HCT116 (cell line): ENCODE results near the gene LMX1A. TPM values are rescaled to one million over a fixed set of nuclear protein-coding genes. Genes with fewer than 3 reads are reported as not detected.

ENCODE experiments used
- ATAC-seq: fragments of 200-7000 bp; cut with Tn5 transposase; 2 replicates; pipeline ENCODE4 v1.9.1; 2020; ENCODE audit warnings: mild to moderate bottlenecking, moderate library complexity
- BruUV-seq: library from RNA; stranded (reverse); fragments of 400-500 nt; replicated peaks from 2 replicates; lab custom pipeline; 2021; lab: Mats Ljungman, UMichigan
- CTCF ChIA-PET: fragments of 300-600 bp; sonication (Branson Sonifier 250); formaldehyde crosslinking; loops from one replicate; lab custom pipeline; 2021; ENCODE audit warnings: antibody characterized with exemption; lab: Charles Lee
- POLR2A ChIA-PET: fragments of 300-600, 350-600 bp; sonication (Branson Sonifier 250); formaldehyde crosslinking; loops from one replicate; lab custom pipeline; 2021; ENCODE audit warnings: antibody characterized with exemption; lab: Charles Lee
- RAD21 ChIA-PET, 2 experiments: fragments of 300-600 bp; sonication (Branson Sonifier 250); formaldehyde crosslinking; loops; one replicate each; lab custom pipeline; 2023; ENCODE audit warnings: low total read pairs in 2 of 2; ENCODE audit not compliant: uncharacterized antibody in 2 of 2, unreplicated experiment in 2 of 2, low non-redundant PET in 1 of 2; lab: Charles Lee
- DNase-seq: peaks from one replicate; pipeline ENCODE4 v3.0.0-alpha.2; 2010; ENCODE audit warnings: low read depth, low spot score
- H2AFZ ChIP-seq: fragments of 200-600 bp; shearing (Covaris generic), sonication (generic); 2 replicates; pipeline ENCODE4 v1.6.1; 2017; ENCODE audit warnings: low read depth, mixed run types, mixed read lengths, antibody characterized with exemption, low read length; ENCODE audit not compliant: poor library complexity, severe bottlenecking
- H3K27ac ChIP-seq: 2 replicates; pipeline ENCODE4 v1.5.1; 2012; ENCODE audit warnings: low read depth, low read length
- H3K27me3 ChIP-seq: fragments of 200-600 bp; sonication (generic); 2 replicates; pipeline ENCODE4 v1.6.1; 2016; ENCODE audit warnings: mixed run types, low read length, mixed read lengths; ENCODE audit not compliant: insufficient read depth
- H3K36me3 ChIP-seq, 2 experiments: fragments of 200-500 bp in 1 of 2; fragments of 200-600 bp in 1 of 2; sonication (Bioruptor generic) in 1 of 2; sonication (generic) in 1 of 2; 2 replicates each; pipeline versions ENCODE4 v1.5.1 to v1.6.1; 2014 to 2016; ENCODE audit warnings: low read length in 2 of 2, inconsistent platforms in 1 of 2, mixed read lengths in 1 of 2, mixed run types in 1 of 2; ENCODE audit not compliant: insufficient read depth in 2 of 2, control insufficient read depth in 1 of 2
- H3K4me1 ChIP-seq, 2 experiments: fragments of 200-600 bp in 1 of 2; sonication (generic) in 1 of 2; 2 replicates each; pipeline versions ENCODE4 v1.5.1 to v1.6.1; 2012 to 2017; ENCODE audit warnings: low read length in 2 of 2, inconsistent platforms in 1 of 2, mild to moderate bottlenecking in 1 of 2, mixed read lengths in 1 of 2, mixed run types in 1 of 2, moderate library complexity in 1 of 2; ENCODE audit not compliant: insufficient read depth in 2 of 2, control insufficient read depth in 1 of 2
- H3K4me2 ChIP-seq: fragments of 200-600 bp; sonication (generic); 2 replicates; pipeline ENCODE4 v1.6.1; 2017; ENCODE audit warnings: mixed run types, low read length, mixed read lengths
- H3K4me3 ChIP-seq, 2 experiments: fragments of 200-600 bp in 1 of 2; sonication (generic) in 1 of 2; replicated peaks in 1 of 2; 2 replicates each; pipeline ENCODE4 v1.5.1; 2011 to 2016; ENCODE audit warnings: low read length in 2 of 2, control low read depth in 1 of 2, low read depth in 1 of 2, mild to moderate bottlenecking in 1 of 2, mixed read lengths in 1 of 2, mixed run types in 1 of 2
- H3K79me2 ChIP-seq: fragments of 200-600 bp; sonication (generic); 2 replicates; pipeline ENCODE4 v1.6.1; 2017; ENCODE audit warnings: mild to moderate bottlenecking, mixed run types, low read length, moderate library complexity, mixed read lengths; ENCODE audit not compliant: insufficient read depth
- H3K9ac ChIP-seq: fragments of 200-600 bp; sonication (generic); 2 replicates; pipeline ENCODE4 v1.6.1; 2016; ENCODE audit warnings: low read length, mixed read lengths
- H3K9me2 ChIP-seq: fragments of 200-600 bp; sonication (generic), shearing (Covaris generic); 2 replicates; pipeline ENCODE4 v1.6.1; 2017; ENCODE audit warnings: mixed run types, mild to moderate bottlenecking, moderate library complexity; ENCODE audit not compliant: insufficient read depth
- H3K9me3 ChIP-seq, 2 experiments: fragments of 200-500 bp in 1 of 2; fragments of 200-600 bp in 1 of 2; sonication (Bioruptor generic) in 1 of 2; sonication (generic) in 1 of 2; 2 replicates each; pipeline ENCODE4 v1.6.1; 2014 to 2017; ENCODE audit warnings: low read length in 2 of 2, mixed read lengths in 2 of 2, inconsistent platforms in 1 of 2, low read depth in 1 of 2, mild to moderate bottlenecking in 1 of 2, mixed run types in 1 of 2, moderate library complexity in 1 of 2; ENCODE audit not compliant: control insufficient read depth in 1 of 2, insufficient read depth in 1 of 2
- H4K20me1 ChIP-seq: fragments of 200-600 bp; sonication (generic), shearing (Covaris generic); 2 replicates; pipeline ENCODE4 v1.6.1; 2017; ENCODE audit warnings: mixed run types, mild to moderate bottlenecking, moderate library complexity; ENCODE audit not compliant: insufficient read depth
- CBX3 ChIP-seq: IDR thresholded peaks from 2 replicates; pipeline ENCODE4 v1.6.1; 2012; ENCODE audit warnings: low read depth
- ELF1 ChIP-seq: IDR thresholded peaks from 2 replicates; pipeline ENCODE4 v1.6.1; 2012; ENCODE audit warnings: low read depth, borderline replicate concordance
- EZH2 ChIP-seq: fragments of 200-600 bp; sonication (generic); IDR thresholded peaks from 2 replicates; pipeline ENCODE4 v1.6.1; 2017; ENCODE audit warnings: antibody characterized with exemption, mixed run types
- MAX ChIP-seq: IDR thresholded peaks from 2 replicates; pipeline ENCODE4 v1.6.1; 2012
- POLR2A ChIP-seq: IDR thresholded peaks from 2 replicates; pipeline ENCODE4 v1.7.0; 2011; ENCODE audit warnings: borderline replicate concordance; ENCODE audit not compliant: insufficient read depth, insufficient read length; ENCODE audit errors: extremely low read depth
- REST ChIP-seq: IDR thresholded peaks from 2 replicates; pipeline ENCODE4 v1.6.1; 2012; ENCODE audit warnings: low read depth
- SRF ChIP-seq: IDR thresholded peaks from 2 replicates; pipeline ENCODE4 v1.6.1; 2012; ENCODE audit warnings: low read depth
- YY1 ChIP-seq: IDR thresholded peaks from 2 replicates; pipeline ENCODE4 v1.6.1; 2011; ENCODE audit warnings: low read length, low read depth, moderate library complexity, mild to moderate bottlenecking; ENCODE audit not compliant: insufficient replicate concordance; ENCODE audit errors: extremely low read depth
- ZFX ChIP-seq: fragments of 450-650 bp; IDR thresholded peaks from 2 replicates; pipeline ENCODE4 v1.6.1; 2017
- ZNF274 ChIP-seq: fragments of 200-500 bp; sonication (Bioruptor generic); IDR thresholded peaks from 2 replicates; pipeline ENCODE4 v1.6.1; 2014; ENCODE audit warnings: mild to moderate bottlenecking, low read depth, low read length, inconsistent platforms
- intact Hi-C: fragments of 100-400 bp; cut with micrococcal nuclease; formaldehyde crosslinking; loops from 2 replicates; pipeline ENCODE4 v1.10.0; 2022
- total RNA-seq: library from RNA; stranded (reverse); gene quantifications from one replicate; pipeline ENCODE4 v1.2.1, GENCODE V29; 2021; ENCODE audit not compliant: unreplicated experiment

LMX1A gene
- total RNA-seq, 1 experiment from 2014 or later = not detected

GRCh38 chr1:165287329-165287728, 69.2 kb downstream of the LMX1A start:
- RAD21 ChIA-PET = no interaction called here
- BruUV-seq = no TSS peak
- CTCF ChIA-PET = no interaction called here
- TF ChIP-seq EZH2 = no peak
- TF ChIP-seq ZNF274 = no peak
- TF ChIP-seq ELF1 = no peak
- TF ChIP-seq MAX = no peak
- no peak for TF ChIP-seq SRF
- Histone ChIP-seq H3K79me2 (no peaks in the 10 kb centered on the region), H3K36me3 (no peaks in the 10 kb centered on the region), H3K4me1 (no peaks in the 10 kb centered on the region), H3K4me3 (no peak overlapping the region), H3K9me3 (no peaks in the 10 kb centered on the region), H3K27ac (no peak overlapping the region), H3K4me2 (no peak overlapping the region), H2AFZ (no peak overlapping the region), H3K9ac (no peak overlapping the region), H3K27me3 (peaks cover 41% of the 10 kb centered on the region), H3K9me2 (no peaks in the 10 kb centered on the region), H4K20me1 (no peaks in the 10 kb centered on the region)
- POLR2A ChIA-PET = no interaction called here
- intact Hi-C loops = no loop called here
- ATAC-seq = no peak
- DNase-seq = no peak

- POLR2A ChIA-PET = no interaction called here
- H3K4me2 ChIP-seq = no peak overlapping the region
- no peak overlapping the region for H3K4me3 ChIP-seq
- RAD21 ChIA-PET = no interaction called here
- ATAC-seq (no peak), DNase-seq (no peak)
- H3K4me1 ChIP-seq = no peaks in the 10 kb centered on the region
- no TSS peak for BruUV-seq
- no peaks in the 10 kb centered on the region for H3K79me2 ChIP-seq
- H2AFZ ChIP-seq = no peak overlapping the region
- H3K9ac ChIP-seq = no peak overlapping the region
- intact Hi-C loops = no loop called here
- no peaks in the 10 kb centered on the region for H3K36me3 ChIP-seq
- no peaks in the 10 kb centered on the region for H3K9me2 ChIP-seq
- no peaks in the 10 kb centered on the region for H3K9me3 ChIP-seq
- CTCF ChIA-PET = interaction anchor here (1.5 to 2.1 kb wide), 2 partner anchors 27 to 155 kb away, joined by 4 to 7 read pairs; no protein-coding TSS in a partner anchor
- no peaks in the 10 kb centered on the region for H4K20me1 ChIP-seq
- peaks cover 45% of the 10 kb centered on the region for H3K27me3 ChIP-seq
- no peak for TF ChIP-seq EZH2
- no peak for TF ChIP-seq REST
- TF ChIP-seq YY1 = no peak
- no peak for TF ChIP-seq ELF1
- TF ChIP-seq ZFX = no peak
- TF ChIP-seq SRF = no peak
- no peak for TF ChIP-seq POLR2A
- TF ChIP-seq CBX3 = no peak
- H3K27ac ChIP-seq = no peak overlapping the region
Observed at GRCh38 chr1:165284454-165284853, 72.1 kb downstream of the LMX1A start.
